HepG2 (cell line): ENCODE data around the gene C10orf90. TPM values are rescaled to one million over a fixed set of nuclear protein-coding genes. Genes with fewer than 3 reads are reported as not detected.

Experiments used
- ATAC-seq: fragments of 200-7000 bp; cut with Tn5 transposase; 3 replicates; pipeline ENCODE4 v1.9.1; 2020; ENCODE audit warnings: mild to moderate bottlenecking, moderate library complexity
- BruUV-seq: library from RNA; stranded (reverse); fragments of 400-500 nt; replicated peaks from 2 replicates; lab custom pipeline; 2021; lab: Mats Ljungman, UMichigan
- CTCF ChIA-PET: fragments of 300-600 bp; formaldehyde crosslinking; extraction: SDS; loops from one replicate; lab custom pipeline; 2021; ENCODE audit warnings: low total read pairs, inconsistent platforms, low intra/inter-chr PET ratio; lab: Yijun Ruan, JAX
- POLR2A ChIA-PET: fragments of 350-600 bp; sonication (Branson Sonifier 250); formaldehyde crosslinking; loops from one replicate; lab custom pipeline; 2020; ENCODE audit warnings: antibody characterized with exemption, inconsistent platforms; lab: Yijun Ruan, JAX
- DNase-seq: peaks from one replicate; pipeline ENCODE4 v3.0.0-alpha.2; 2015; ENCODE audit warnings: low spot score
- FAIRE-seq: peaks from 3 replicates; lab custom pipeline; 2011; peaks lifted over from hg19 to GRCh38; lab: Jason Lieb, UNC
- H2AFZ ChIP-seq: one replicate; pipeline ENCODE4 v1.6.1; 2011; ENCODE audit warnings: low read length, inconsistent platforms
- H3K27ac ChIP-seq: fragments of 300-600 bp; 3 replicates; pipeline ENCODE4 v1.8.0; 2011; ENCODE audit warnings: mixed run types, mild to moderate bottlenecking, mixed read lengths, low read length, inconsistent platforms; ENCODE audit not compliant: insufficient read depth; ENCODE audit errors: extremely low read length
- H3K27me3 ChIP-seq, 2 experiments: fragments of 200-600 bp in 1 of 2; 2 replicates in 1 of 2; 3 replicates in 1 of 2; pipeline versions ENCODE4 v1.6.0 to v1.8.0; 2011; ENCODE audit warnings: low read length in 2 of 2, mild to moderate bottlenecking in 2 of 2, moderate library complexity in 2 of 2, inconsistent platforms in 1 of 2; ENCODE audit not compliant: insufficient read depth in 2 of 2, control insufficient read depth in 1 of 2
- H3K36me3 ChIP-seq, 2 experiments: fragments of 200-600 bp in 1 of 2; replicated peaks in 1 of 2; 2 replicates in 1 of 2; 3 replicates in 1 of 2; pipeline versions ENCODE4 v1.5.1 to v1.8.0; 2011; ENCODE audit warnings: low read length in 2 of 2, inconsistent platforms in 1 of 2; ENCODE audit not compliant: insufficient read depth in 2 of 2, control insufficient read depth in 1 of 2
- H3K4me1 ChIP-seq: 2 replicates; pipeline ENCODE4 v1.5.1; 2012; ENCODE audit warnings: low read length, inconsistent platforms; ENCODE audit not compliant: insufficient read depth
- H3K4me2 ChIP-seq: 2 replicates; pipeline ENCODE4 v1.6.0; 2011; ENCODE audit warnings: low read depth, low read length, inconsistent platforms
- H3K4me3 ChIP-seq, 3 experiments: fragments of 200-600 bp in 1 of 3; sonication (generic), shearing (Covaris generic) in 1 of 3; replicated peaks in 1 of 3; 2 replicates each; pipeline ENCODE4 v1.5.1; 2011 to 2016; ENCODE audit warnings: low read length in 3 of 3, inconsistent platforms in 2 of 3, low read depth in 2 of 3, mild to moderate bottlenecking in 2 of 3, control low read depth in 1 of 3, mixed read lengths in 1 of 3; ENCODE audit not compliant: insufficient read depth in 1 of 3
- H3K79me2 ChIP-seq: one replicate; pipeline ENCODE4 v1.6.1; 2011; ENCODE audit warnings: low read length, inconsistent platforms; ENCODE audit not compliant: insufficient read depth
- H3K9ac ChIP-seq: 2 replicates; pipeline ENCODE4 v1.6.0; 2011; ENCODE audit warnings: mild to moderate bottlenecking, low read depth, low read length, inconsistent platforms; ENCODE audit not compliant: insufficient read depth
- H3K9me3 ChIP-seq: 2 replicates; pipeline ENCODE4 v1.5.1; 2012; ENCODE audit warnings: mild to moderate bottlenecking, low read length
- H4K20me1 ChIP-seq: 2 replicates; pipeline ENCODE4 v1.6.0; 2011; ENCODE audit warnings: inconsistent platforms, mild to moderate bottlenecking, low read length, moderate library complexity; ENCODE audit not compliant: insufficient read depth
- MATR3 ChIP-seq: sonication (generic); formaldehyde crosslinking; IDR thresholded peaks from 2 replicates; pipeline ENCODE4 v1.4.0; 2020; ENCODE audit warnings: missing genetic modification reagents
- THAP11 ChIP-seq: IDR thresholded peaks from 2 replicates; pipeline ENCODE4 v1.6.1; 2016; ENCODE audit warnings: missing biosample characterization, missing genetic modification reagents
- YY1 ChIP-seq: IDR thresholded peaks from 2 replicates; pipeline ENCODE4 v1.6.1; 2011; ENCODE audit warnings: low read length, low read depth, moderate library complexity, mild to moderate bottlenecking; ENCODE audit not compliant: insufficient read depth, insufficient replicate concordance
- ZNF543 ChIP-seq: sonication (generic); formaldehyde crosslinking; IDR thresholded peaks from 2 replicates; pipeline ENCODE4 v1.4.0; 2020; ENCODE audit warnings: mild to moderate bottlenecking, missing genetic modification reagents
- ZNF572 ChIP-seq: sonication (generic); formaldehyde crosslinking; IDR thresholded peaks from 2 replicates; pipeline ENCODE4 v1.5.1; 2020; ENCODE audit warnings: mild to moderate bottlenecking, missing genetic modification reagents
- ZNF878 ChIP-seq: sonication (generic); formaldehyde crosslinking; IDR thresholded peaks from 2 replicates; pipeline ENCODE4 v1.8.1; 2023; ENCODE audit warnings: mild to moderate bottlenecking, missing genetic modification reagents, moderate library complexity
- WGBS: methylation state at CpG from one replicate; pipeline ENCODE4 v1.1.6; 2017; ENCODE audit warnings: low lambda C conversion rate; 5-methylcytosine and 5-hydroxymethylcytosine counted together
- in situ Hi-C: cut with HindIII; loops from 2 replicates; pipeline ENCODE4 v1.10.0; 2017; ENCODE audit warnings: low pct_unique_long_range_greater_than_20kb; ENCODE audit not compliant: extremely low pct_ligation_motif_present
- intact Hi-C: fragments of 100-400 bp; cut with micrococcal nuclease; formaldehyde crosslinking; loops from one replicate; pipeline ENCODE4 v1.10.0; 2022; ENCODE audit not compliant: unreplicated experiment
- polyA plus RNA-seq, 8 experiments: library from polyadenylated mRNA; depleted of rRNA in 3 of 8; stranded (reverse) in 7 of 8; unstranded in 1 of 8; fragments of >200 nt; fragmentation: Illumina TruSeq in 4 of 8; extraction: Trizol in 4 of 8; gene quantifications; 2 replicates each; pipeline versions ENCODE4 v1.2.1 to v1.2.3, GENCODE V29; 2011 to 2016; ENCODE audit warnings: low read depth in 4 of 8, missing spikeins in 1 of 8, mixed read lengths in 1 of 8; ENCODE audit not compliant: insufficient read depth in 1 of 8
- total RNA-seq, 5 experiments: library from RNA; depleted of rRNA; stranded (reverse); fragments of >200 nt; fragmentation: Illumina TruSeq; extraction: Trizol; gene quantifications; 2 replicates each; pipeline ENCODE4 v1.2.3, GENCODE V29; 2016; ENCODE audit warnings: low read depth in 1 of 5
- TF ChIP-seq, protein P1 (sequence below): sonication (generic); formaldehyde crosslinking; IDR thresholded peaks from 2 replicates; pipeline ENCODE4 v1.4.0; 2020; ENCODE audit warnings: mild to moderate bottlenecking, missing genetic modification reagents
- TF ChIP-seq, protein P2 (sequence below): sonication (generic); formaldehyde crosslinking; conservative IDR thresholded peaks from 2 replicates; pipeline ENCODE4 v1.8.0; 2022; ENCODE audit warnings: mild to moderate bottlenecking, moderate library complexity, missing genetic modification reagents
- TF ChIP-seq, protein P3 (sequence below): sonication (generic); formaldehyde crosslinking; conservative IDR thresholded peaks from 2 replicates; pipeline ENCODE4 v1.4.0; 2020; ENCODE audit warnings: missing genetic modification reagents
- TF ChIP-seq, protein P4 (sequence below): sonication (generic); formaldehyde crosslinking; conservative IDR thresholded peaks from 2 replicates; pipeline ENCODE4 v1.4.0; 2020; ENCODE audit warnings: missing genetic modification reagents
- TF ChIP-seq, protein P5 (sequence below): sonication (generic); formaldehyde crosslinking; IDR thresholded peaks from 2 replicates; pipeline ENCODE4 v1.8.1; 2023; ENCODE audit warnings: mild to moderate bottlenecking, inconsistent platforms, moderate library complexity, missing genetic modification reagents, borderline replicate concordance

C10orf90 gene
- total and polyA plus RNA-seq, 2 of the 13 experiments (the other 11 are each of a cell fraction or from before 2014, with no cell fraction given) = not detected

DNA sequence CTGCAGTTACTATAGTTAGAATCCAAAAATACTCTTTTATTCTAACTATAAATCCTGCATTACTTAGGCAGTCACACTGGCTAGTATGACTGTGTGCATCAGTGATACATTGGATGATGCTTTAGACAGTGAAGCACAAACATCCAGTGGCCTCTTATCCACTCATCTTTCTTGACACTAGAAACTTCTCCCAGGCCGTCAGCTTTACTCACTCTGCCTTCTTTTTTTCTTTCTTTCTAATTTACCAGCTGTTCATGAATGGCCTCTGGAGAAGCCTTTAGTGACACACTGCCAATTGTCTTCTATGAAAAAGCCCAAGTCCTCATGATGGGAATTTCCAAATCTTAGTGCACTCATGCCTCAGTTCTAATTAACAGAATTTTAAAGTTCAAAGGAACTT is 26.2 kb upstream of the C10orf90 start:
- intact Hi-C loops = no loop called here
- WGBS = 7% methylated on average over 1 of the region's 1 CpG
- H3K9ac ChIP-seq = no peak overlapping the region
- no peak overlapping the region for H2AFZ ChIP-seq
- H3K4me3 ChIP-seq = no peak overlapping the region
- no peak for ATAC-seq
- ChIA-PET CTCF (no interaction called here), POLR2A (no interaction called here)
- H3K79me2 ChIP-seq = no peaks in the 10 kb centered on the region
- no TSS peak for BruUV-seq
- FAIRE-seq = no peak
- H3K4me2 ChIP-seq = no peak overlapping the region
- H4K20me1 ChIP-seq = no peaks in the 10 kb centered on the region
- H3K9me3 ChIP-seq = no peaks in the 10 kb centered on the region
- H3K4me1 ChIP-seq = no peaks in the 10 kb centered on the region
- H3K27ac ChIP-seq = no peak overlapping the region
- no peaks in the 10 kb centered on the region for H3K36me3 ChIP-seq
- in situ Hi-C loops = no loop called here
- no peaks in the 10 kb centered on the region for H3K27me3 ChIP-seq
- DNase-seq = no peak
- TF ChIP-seq, protein P1, sequence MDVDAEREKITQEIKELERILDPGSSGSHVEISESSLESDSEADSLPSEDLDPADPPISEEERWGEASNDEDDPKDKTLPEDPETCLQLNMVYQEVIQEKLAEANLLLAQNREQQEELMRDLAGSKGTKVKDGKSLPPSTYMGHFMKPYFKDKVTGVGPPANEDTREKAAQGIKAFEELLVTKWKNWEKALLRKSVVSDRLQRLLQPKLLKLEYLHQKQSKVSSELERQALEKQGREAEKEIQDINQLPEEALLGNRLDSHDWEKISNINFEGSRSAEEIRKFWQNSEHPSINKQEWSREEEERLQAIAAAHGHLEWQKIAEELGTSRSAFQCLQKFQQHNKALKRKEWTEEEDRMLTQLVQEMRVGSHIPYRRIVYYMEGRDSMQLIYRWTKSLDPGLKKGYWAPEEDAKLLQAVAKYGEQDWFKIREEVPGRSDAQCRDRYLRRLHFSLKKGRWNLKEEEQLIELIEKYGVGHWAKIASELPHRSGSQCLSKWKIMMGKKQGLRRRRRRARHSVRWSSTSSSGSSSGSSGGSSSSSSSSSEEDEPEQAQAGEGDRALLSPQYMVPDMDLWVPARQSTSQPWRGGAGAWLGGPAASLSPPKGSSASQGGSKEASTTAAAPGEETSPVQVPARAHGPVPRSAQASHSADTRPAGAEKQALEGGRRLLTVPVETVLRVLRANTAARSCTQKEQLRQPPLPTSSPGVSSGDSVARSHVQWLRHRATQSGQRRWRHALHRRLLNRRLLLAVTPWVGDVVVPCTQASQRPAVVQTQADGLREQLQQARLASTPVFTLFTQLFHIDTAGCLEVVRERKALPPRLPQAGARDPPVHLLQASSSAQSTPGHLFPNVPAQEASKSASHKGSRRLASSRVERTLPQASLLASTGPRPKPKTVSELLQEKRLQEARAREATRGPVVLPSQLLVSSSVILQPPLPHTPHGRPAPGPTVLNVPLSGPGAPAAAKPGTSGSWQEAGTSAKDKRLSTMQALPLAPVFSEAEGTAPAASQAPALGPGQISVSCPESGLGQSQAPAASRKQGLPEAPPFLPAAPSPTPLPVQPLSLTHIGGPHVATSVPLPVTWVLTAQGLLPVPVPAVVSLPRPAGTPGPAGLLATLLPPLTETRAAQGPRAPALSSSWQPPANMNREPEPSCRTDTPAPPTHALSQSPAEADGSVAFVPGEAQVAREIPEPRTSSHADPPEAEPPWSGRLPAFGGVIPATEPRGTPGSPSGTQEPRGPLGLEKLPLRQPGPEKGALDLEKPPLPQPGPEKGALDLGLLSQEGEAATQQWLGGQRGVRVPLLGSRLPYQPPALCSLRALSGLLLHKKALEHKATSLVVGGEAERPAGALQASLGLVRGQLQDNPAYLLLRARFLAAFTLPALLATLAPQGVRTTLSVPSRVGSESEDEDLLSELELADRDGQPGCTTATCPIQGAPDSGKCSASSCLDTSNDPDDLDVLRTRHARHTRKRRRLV (CRISPR knock-in tag) = no peak
- TF ChIP-seq, protein P2, sequence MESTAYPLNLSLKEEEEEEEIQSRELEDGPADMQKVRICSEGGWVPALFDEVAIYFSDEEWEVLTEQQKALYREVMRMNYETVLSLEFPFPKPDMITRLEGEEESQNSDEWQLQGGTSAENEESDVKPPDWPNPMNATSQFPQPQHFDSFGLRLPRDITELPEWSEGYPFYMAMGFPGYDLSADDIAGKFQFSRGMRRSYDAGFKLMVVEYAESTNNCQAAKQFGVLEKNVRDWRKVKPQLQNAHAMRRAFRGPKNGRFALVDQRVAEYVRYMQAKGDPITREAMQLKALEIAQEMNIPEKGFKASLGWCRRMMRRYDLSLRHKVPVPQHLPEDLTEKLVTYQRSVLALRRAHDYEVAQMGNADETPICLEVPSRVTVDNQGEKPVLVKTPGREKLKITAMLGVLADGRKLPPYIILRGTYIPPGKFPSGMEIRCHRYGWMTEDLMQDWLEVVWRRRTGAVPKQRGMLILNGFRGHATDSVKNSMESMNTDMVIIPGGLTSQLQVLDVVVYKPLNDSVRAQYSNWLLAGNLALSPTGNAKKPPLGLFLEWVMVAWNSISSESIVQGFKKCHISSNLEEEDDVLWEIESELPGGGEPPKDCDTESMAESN (CRISPR knock-in tag) = no peak
- TF ChIP-seq, protein P3, sequence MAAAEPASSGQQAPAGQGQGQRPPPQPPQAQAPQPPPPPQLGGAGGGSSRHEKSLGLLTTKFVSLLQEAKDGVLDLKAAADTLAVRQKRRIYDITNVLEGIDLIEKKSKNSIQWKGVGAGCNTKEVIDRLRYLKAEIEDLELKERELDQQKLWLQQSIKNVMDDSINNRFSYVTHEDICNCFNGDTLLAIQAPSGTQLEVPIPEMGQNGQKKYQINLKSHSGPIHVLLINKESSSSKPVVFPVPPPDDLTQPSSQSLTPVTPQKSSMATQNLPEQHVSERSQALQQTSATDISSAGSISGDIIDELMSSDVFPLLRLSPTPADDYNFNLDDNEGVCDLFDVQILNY (CRISPR knock-in tag) = no peak
- TF ChIP-seq MATR3 = no peak
- TF ChIP-seq YY1 = no peak
- TF ChIP-seq ZNF878 (CRISPR knock-in tag) = no peak
- TF ChIP-seq, protein P4, sequence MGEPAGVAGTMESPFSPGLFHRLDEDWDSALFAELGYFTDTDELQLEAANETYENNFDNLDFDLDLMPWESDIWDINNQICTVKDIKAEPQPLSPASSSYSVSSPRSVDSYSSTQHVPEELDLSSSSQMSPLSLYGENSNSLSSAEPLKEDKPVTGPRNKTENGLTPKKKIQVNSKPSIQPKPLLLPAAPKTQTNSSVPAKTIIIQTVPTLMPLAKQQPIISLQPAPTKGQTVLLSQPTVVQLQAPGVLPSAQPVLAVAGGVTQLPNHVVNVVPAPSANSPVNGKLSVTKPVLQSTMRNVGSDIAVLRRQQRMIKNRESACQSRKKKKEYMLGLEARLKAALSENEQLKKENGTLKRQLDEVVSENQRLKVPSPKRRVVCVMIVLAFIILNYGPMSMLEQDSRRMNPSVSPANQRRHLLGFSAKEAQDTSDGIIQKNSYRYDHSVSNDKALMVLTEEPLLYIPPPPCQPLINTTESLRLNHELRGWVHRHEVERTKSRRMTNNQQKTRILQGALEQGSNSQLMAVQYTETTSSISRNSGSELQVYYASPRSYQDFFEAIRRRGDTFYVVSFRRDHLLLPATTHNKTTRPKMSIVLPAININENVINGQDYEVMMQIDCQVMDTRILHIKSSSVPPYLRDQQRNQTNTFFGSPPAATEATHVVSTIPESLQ = no peak
- no peak for TF ChIP-seq THAP11 (CRISPR knock-in tag)
- no peak for TF ChIP-seq ZNF572
- no peak for TF ChIP-seq ZNF543 (CRISPR knock-in tag)
- TF ChIP-seq, protein P5, sequence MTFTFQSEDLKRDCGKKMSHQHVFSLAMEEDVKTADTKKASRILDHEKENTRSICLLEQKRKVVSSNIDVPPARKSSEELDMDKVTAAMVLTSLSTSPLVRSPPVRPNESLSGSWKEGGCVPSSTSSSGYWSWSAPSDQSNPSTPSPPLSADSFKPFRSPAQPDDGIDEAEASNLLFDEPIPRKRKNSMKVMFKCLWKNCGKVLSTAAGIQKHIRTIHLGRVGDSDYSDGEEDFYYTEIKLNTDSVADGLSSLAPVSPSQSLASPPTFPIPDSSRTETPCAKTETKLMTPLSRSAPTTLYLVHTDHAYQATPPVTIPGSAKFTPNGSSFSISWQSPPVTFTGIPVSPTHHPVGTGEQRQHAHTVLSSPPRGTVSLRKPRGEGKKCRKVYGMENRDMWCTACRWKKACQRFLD (CRISPR knock-in tag) = no peak
